HG03045 (cell line): Measurements from ENCODE around the gene WNT4.

ENCODE experiments used
- ATAC-seq: cut with Tn5 transposase; IDR thresholded peaks from one replicate; pipeline ENCODE4 v1.9.1; 2021; ENCODE audit warnings: mild to moderate bottlenecking, moderate library complexity; ENCODE audit not compliant: unreplicated experiment

The WNT4 gene

GRCh38 chr1:22143065-22144033, at the start of gene WNT4:
Gene WNT4, minus strand, starts transcription at chr1:22143097. Its CDS starts 175 bp downstream, at chr1:22142922.
- peak; percentile 45 for ATAC-seq

DNA sequence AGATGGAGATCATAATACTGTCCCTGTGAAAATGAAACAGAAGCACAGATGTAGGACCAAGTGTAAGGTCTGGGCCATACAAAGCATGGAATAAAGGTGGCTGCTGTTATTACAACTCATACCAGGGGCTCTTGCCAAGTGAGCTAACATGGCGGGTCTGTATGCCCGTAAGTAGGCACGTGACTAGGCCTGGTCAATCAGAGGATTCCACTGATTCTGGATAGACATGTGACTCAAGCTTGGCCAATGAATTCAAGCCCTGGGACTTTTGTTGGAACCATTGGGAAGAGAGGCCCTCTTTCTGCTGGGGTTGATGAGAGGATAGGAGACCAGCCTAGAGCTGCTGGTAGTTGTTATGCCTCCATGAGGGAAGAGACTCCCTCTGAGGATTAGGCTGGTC, 47.8 kb upstream of the WNT4 start:
- ATAC-seq, result no peak

GRCh38 chr1:22190251-22190650, 47.4 kb upstream of the WNT4 start:
- no peak for ATAC-seq

DNA sequence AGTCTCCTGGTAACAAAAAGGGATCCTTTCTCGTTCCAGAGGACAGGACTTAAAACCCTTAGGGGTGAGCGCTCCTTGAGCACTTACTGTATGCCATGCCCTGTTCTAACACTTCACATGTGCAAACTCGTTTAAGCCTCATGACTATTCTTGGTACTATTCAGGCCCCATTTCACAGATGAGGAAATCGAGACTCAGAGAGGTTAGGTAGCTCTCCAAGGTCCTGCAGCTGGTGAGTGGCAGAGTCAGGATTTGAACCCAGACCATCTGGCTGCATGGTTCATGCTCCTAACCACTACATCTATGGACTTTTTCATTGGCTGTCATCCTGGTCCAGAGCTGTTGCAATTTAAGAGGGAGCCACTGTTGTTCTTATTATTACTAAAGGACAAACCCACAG, 46.7 kb upstream of the WNT4 start:
- no peak for ATAC-seq

- no peak for ATAC-seq
Observed at GRCh38 chr1:22188914-22189313, 46.0 kb upstream of the WNT4 start.

DNA sequence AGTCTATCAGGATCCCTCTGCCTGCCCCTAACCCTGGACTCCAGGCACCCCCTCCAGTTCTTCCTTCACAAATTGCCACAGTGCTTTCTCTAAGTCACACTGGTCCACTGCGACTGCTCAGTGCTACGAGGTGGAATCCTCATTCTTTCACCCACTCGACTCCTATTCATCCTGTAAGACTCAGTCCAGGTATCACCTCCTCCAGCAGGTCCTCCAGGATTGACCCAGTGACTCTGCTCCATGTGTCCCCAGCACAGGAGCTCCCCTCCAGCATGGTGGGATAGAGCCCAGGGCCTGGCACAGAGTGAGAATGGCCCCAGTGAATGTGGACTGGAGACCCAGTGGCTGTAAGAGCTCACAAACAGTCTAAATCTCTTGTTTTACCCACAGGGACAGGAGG, 45.5 kb upstream of the WNT4 start:
- ATAC-seq, result no peak

DNA sequence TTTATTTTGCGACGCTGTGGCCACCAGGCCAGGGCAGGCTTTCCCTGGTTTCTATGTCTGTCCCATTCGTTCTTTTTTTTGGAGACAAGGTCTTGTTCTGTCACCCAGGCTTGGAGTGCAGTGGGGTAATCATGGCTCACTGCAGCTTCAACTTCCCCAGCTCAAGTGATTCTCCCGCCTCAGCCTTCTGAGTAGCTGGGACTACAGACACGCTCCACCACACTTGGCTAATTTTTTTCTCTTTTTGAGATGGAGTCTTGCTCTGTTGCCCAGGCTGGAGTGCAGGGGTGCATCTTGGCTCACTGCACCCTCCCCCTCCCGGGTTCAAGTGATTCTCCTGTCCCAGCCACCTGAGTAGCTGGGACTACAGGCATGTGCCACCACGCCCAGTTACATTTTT, 43.4 kb upstream of the WNT4 start:
- no peak for ATAC-seq

DNA sequence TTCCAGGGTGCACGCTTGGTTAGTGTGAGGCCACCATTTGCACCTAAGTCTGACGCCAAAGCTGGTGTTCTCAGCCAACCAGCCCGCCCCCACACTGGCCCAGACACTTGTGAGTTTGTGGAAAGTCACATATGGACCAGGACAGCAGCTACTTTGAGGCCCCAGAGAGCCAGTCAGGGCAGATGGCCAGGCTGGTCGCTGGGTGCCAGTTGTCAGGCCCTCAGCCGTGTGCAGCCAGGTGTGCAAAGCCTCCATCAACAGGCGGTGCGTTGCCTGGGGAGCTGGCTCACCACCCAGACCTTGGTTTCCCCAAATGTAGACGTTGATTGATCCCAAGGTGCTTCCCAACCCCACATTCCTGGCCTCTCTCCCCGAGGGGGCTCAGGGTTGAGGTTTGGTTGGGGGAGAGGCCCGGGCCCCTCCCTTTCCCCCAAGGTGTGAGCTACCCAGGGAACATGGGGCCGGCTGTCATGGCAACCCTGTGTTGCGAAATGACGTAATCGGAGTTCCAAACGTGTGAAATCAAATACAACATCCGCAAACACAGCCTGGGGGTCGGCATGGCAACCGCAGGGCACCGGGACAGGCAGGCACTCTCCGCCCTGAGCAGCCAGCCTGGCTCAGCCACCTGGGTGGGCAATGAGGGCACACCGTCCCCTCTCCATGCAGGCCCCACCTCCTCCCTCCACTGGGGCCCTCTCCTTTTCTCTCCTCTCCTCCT, 42.2 kb upstream of the WNT4 start:
- ATAC-seq, result no peak

- no peak for ATAC-seq
Observed at GRCh38 chr1:22184454-22184853, 41.6 kb upstream of the WNT4 start.

DNA sequence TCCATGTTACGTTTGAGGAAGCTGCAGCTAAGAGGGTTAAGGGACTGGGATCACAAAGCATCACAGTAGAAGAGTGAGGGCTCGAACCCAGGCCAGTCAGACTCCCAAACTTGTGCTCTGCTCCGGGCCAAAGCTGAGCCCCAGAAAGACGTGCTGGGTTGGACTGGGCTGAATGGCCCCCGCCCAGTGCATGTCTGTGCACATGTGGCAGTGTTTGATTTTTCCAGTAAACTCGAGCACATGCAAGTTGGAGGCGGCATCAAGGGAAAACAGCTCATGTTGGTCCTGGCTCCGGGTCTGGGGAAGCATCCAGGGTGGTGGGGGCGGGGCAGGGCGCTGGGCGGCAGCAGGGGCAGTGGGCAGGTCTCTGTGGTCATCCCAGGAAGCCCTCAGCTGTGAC, 39.8 kb upstream of the WNT4 start:
- ATAC-seq, result no peak

- ATAC-seq, result no peak
Observed at GRCh38 chr1:22179197-22179803, 36.4 kb upstream of the WNT4 start.

DNA sequence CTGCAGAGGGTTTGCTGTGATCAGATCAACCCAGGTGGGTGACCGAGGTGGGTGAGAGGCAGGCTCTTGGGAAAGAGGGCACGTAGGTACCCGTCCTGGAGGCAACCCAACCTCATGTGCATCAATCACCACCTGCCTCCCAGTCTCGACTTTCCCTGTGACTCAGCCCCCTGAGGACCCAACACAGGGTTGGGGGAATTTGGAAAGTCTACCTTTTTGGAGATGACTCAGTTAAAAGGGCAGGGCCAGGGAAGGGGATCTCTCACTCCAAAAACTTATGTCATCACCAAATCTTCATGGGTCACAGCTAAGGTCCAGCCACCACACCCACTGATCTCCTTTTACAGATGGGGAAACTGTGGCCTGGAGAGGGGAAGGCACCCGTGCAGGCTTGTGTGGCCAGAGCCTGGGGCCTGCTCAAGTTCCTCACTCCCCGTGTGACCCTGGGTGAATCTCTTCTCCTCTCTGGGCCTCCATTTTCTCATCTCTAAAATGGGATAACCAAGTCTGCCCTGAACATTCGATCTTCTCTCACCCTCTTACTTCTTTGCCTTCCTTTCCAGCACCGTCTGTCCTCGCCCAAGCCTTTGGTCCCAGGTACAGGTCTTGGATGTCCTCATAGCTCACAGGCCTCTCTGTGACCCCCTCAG, 34.6 kb upstream of the WNT4 start:
- ATAC-seq, result peak; percentile 48

- peak; percentile 55 for ATAC-seq
Observed at GRCh38 chr1:22176258-22176657, 33.4 kb upstream of the WNT4 start.

DNA sequence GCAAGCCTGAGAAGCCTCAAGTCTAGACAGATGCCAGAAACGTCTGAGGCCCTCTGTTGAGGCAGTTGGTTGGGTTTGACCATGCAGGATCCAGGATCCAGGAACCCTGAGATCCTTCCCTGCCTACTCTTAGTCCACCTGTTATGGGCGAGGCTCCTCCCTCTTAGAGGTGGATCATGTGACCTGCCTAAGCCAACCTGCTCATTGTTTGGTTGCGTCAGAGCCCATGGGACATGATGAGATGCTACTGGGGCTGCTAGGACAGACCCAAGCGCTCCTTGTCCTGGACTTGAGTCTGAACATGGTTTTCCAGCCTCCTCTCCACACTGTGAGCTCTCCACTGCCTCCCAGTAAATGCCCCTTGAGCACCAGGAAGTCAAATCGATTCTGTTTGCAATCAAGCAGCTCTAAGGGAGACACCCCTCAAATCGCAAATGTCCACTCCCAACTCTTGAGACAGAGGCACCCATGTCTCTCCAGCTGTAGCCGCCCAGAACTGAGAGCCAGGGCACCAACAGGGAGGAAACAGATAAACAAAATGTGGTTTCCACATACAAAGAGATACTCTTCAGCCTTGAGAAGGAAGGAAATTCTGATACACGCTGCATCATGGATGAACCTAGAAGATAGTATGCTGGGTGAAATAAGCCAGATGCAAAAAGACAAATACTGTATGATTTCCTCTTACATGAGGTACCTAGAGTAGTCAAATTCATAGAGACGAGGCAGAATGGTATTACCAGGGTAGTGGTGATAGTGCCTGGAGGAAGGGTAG, 31.7 kb upstream of the WNT4 start:
- ATAC-seq, result no peak

- ATAC-seq, result no peak
Observed at GRCh38 chr1:22171951-22172715, 29.2 kb upstream of the WNT4 start.

GRCh38 chr1:22169816-22170215, 26.9 kb upstream of the WNT4 start:
- no peak for ATAC-seq

DNA sequence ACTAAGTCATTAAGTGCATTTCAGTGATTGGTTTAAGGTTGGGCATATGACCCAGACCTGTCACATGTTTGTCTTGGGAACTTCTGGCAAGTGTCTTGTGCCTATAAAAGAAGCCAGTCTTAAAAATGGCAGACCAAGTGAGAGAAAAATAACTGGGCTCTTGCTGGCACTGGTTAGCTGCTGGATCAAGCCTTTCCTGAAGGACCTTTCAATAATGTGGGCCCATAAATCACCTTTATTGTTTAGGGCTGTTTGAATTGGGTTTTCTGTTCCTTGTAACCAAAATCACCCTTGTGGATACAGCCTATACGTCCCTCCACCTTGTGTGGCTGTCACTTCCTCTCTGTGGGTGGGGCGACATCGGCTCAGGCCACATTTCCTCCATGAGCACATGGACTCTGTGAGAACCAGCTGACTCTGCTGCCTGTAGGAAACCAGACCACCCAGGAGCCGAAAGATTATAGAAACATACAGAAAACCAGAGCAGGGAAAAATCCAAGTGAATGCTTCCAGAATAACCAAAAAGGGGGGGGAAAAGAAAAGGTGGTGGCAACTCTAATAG, 25.6 kb upstream of the WNT4 start:
- no peak for ATAC-seq

GRCh38 chr1:22166439-22166838, 23.5 kb upstream of the WNT4 start:
- no peak for ATAC-seq
